Bronchial epithelial cell (primary cell): ENCODE results near the gene NCOA7. TPM values are rescaled to one million over a fixed set of nuclear protein-coding genes. Genes with fewer than 3 reads are reported as not detected.
"Not testable (repeated sequence)": the region's sequence is repeated elsewhere in the genome, so short reads cannot be mapped to it uniquely, and the experiment has no call there.

Source experiments
- DNase-seq: peaks from one replicate; pipeline ENCODE4 v3.0.0-alpha.2; 2010; ENCODE audit warnings: low read depth
- FAIRE-seq: peaks from 2 replicates; lab custom pipeline; 2011; peaks lifted over from hg19 to GRCh38; lab: Jason Lieb, UNC
- H3K27me3 ChIP-seq: 2 replicates; pipeline ENCODE4 v1.5.1; 2011; ENCODE audit warnings: low read length; ENCODE audit not compliant: control insufficient read depth, insufficient read depth
- H3K36me3 ChIP-seq: 2 replicates; pipeline ENCODE4 v1.5.1; 2011; ENCODE audit warnings: low read length; ENCODE audit not compliant: control insufficient read depth, insufficient read depth
- H3K4me3 ChIP-seq: 2 replicates; pipeline ENCODE4 v1.5.1; 2011; ENCODE audit warnings: mild to moderate bottlenecking, low read depth, low read length, control low read depth
- total RNA-seq: library from RNA; depleted of rRNA; stranded (reverse); fragments of >200 nt; gene quantifications from 2 replicates; pipeline ENCODE4 v1.2.1, GENCODE V29; 2014
- TF ChIP-seq, protein P1 (sequence below): IDR thresholded peaks from 2 replicates; pipeline ENCODE4 v1.5.1; 2011; ENCODE audit warnings: mild to moderate bottlenecking, moderate library complexity, low read length, control low read depth, inconsistent platforms; ENCODE audit not compliant: insufficient read depth, severe bottlenecking

NCOA7 gene
- total RNA-seq, 1 donor from 2014 or later = 39.0 TPM

- Histone ChIP-seq H3K4me3 (no peak overlapping the region), H3K27me3 (no peaks in the 10 kb centered on the region), H3K36me3 (peaks cover 9% of the 10 kb centered on the region)
- FAIRE-seq (no peak), DNase-seq (no peak)
- TF ChIP-seq, protein P1, sequence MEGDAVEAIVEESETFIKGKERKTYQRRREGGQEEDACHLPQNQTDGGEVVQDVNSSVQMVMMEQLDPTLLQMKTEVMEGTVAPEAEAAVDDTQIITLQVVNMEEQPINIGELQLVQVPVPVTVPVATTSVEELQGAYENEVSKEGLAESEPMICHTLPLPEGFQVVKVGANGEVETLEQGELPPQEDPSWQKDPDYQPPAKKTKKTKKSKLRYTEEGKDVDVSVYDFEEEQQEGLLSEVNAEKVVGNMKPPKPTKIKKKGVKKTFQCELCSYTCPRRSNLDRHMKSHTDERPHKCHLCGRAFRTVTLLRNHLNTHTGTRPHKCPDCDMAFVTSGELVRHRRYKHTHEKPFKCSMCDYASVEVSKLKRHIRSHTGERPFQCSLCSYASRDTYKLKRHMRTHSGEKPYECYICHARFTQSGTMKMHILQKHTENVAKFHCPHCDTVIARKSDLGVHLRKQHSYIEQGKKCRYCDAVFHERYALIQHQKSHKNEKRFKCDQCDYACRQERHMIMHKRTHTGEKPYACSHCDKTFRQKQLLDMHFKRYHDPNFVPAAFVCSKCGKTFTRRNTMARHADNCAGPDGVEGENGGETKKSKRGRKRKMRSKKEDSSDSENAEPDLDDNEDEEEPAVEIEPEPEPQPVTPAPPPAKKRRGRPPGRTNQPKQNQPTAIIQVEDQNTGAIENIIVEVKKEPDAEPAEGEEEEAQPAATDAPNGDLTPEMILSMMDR = no peak
Observed at GRCh38 chr6:125930765-125931418, 140.1 kb downstream of the NCOA7 start.

GRCh38 chr6:125931733-125932450 lies 141.1 kb downstream of the NCOA7 start:
- H3K4me3 ChIP-seq = no peak overlapping the region
- DNase-seq (no peak), FAIRE-seq (no peak)
- no peaks in the 10 kb centered on the region for H3K27me3 ChIP-seq
- peaks cover 7% of the 10 kb centered on the region for H3K36me3 ChIP-seq
- TF ChIP-seq, protein P1 = no peak

DNA sequence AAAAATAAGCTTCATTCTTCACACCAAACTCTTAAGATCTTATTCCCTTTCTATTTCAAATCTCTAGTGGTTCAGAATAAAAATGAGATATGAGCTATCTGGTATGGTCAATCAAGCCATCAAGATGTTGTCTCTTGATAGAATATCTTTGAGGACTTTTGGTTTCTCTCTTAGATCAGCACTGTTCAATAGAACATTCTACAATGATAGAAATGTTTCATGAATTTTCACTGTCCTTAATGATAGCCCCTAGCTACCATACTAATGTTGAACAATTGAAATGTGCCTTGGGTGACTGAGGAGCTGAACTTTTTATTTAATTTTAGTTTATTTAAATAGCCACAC lies 141.7 kb downstream of the NCOA7 start:
- FAIRE-seq (no peak), DNase-seq (no peak)
- H3K4me3 ChIP-seq = no peak overlapping the region
- H3K36me3 ChIP-seq = peaks cover 7% of the 10 kb centered on the region
- no peaks in the 10 kb centered on the region for H3K27me3 ChIP-seq
- TF ChIP-seq, protein P1 = no peak

DNA sequence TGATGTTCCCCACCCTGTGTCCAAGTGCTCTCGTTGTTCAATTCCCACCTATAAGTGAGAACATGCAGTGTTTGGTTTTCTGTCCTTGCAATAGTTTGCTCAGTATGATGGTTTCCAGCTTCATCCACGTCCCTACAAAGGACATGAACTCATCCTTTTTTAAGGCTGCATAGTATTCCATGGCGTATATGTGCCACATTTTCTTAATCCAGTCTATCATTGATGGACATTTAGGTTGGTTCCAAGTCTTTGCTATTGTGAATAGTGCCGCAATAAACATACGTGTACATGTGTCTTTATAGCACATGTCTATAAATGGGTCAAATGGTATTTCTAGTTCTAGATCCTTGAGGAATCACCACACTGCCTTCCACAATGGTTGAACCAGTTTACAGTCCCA lies 144.8 kb downstream of the NCOA7 start:
- not testable (repeated sequence) for FAIRE-seq, DNase-seq, H3K36me3 ChIP-seq, H3K4me3 ChIP-seq, H3K27me3 ChIP-seq

GRCh38 chr6:125939026-125939425 lies 148.3 kb downstream of the NCOA7 start:
- DNase-seq (no peak), FAIRE-seq (no peak)
- TF ChIP-seq, protein P1 = no peak
- H3K36me3 ChIP-seq = no peaks in the 10 kb centered on the region
- no peaks in the 10 kb centered on the region for H3K27me3 ChIP-seq
- no peak overlapping the region for H3K4me3 ChIP-seq

DNA sequence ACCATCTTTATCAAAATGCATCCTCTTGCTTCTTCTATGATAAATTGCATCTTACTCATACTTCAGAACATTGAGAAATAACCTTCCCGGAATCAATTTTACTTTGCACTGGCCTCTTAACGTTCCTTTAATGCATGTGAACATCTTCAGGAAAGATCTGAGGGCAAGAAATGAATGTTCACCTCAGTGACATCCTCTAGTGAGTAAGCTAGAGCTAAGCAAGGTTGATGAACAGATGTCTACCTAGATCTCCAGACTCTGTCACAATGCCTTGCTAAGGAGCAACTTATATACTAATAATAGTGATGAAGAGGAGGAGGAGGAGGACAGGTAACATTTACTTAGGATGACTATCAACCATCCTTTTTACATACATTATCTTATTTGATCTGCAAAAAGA lies 149.0 kb downstream of the NCOA7 start:
- Histone ChIP-seq H3K36me3 (no peaks in the 10 kb centered on the region), H3K27me3 (no peaks in the 10 kb centered on the region), H3K4me3 (no peak overlapping the region)
- TF ChIP-seq, protein P1 = no peak
- DNase-seq = no peak
- FAIRE-seq = no peak
